Embryonic facial prominence (tissue), 1 donor: Measurements from ENCODE around the gene RHCE.
"Not testable (repeated sequence)": the region's sequence is repeated elsewhere in the genome, so short reads cannot be mapped to it uniquely, and the experiment has no call there.

Experiments used
- DNase-seq: peaks from one replicate; pipeline ENCODE4 v3.0.0-alpha.2; 2016; ENCODE audit errors: extremely low spot score

The RHCE gene

GRCh38 chr1:25420715-25421114 lies at the start of gene RHCE:
TSS of gene RHCE (minus strand) at chr1:25420825. CDS start at chr1:25420786, 39 bp downstream.
- not testable (repeated sequence) for DNase-seq

DNA sequence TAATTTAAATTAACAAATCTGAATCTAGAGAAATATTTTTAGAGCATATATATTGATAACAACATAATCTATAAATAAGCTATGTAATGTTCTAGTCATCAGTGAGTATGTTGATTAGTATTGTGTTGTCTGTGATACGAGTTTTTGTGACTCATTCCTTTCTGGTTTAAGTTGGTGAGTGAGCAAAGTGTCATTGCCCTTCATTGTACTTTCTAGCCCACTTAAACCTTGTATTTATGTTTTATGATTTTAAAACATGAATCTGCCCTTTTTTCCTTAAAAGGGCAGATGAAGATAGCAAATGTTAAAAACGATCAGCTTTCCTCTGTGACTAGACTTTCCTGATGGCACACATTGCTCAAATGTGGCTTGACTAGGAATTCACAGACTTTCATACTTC lies 48.6 kb upstream of the RHCE start:
- no peak for DNase-seq

- no peak for DNase-seq
Observed at GRCh38 chr1:25468033-25468432, 47.4 kb upstream of the RHCE start.

- no peak for DNase-seq
Observed at GRCh38 chr1:25467616-25468015, 47.0 kb upstream of the RHCE start.

DNA sequence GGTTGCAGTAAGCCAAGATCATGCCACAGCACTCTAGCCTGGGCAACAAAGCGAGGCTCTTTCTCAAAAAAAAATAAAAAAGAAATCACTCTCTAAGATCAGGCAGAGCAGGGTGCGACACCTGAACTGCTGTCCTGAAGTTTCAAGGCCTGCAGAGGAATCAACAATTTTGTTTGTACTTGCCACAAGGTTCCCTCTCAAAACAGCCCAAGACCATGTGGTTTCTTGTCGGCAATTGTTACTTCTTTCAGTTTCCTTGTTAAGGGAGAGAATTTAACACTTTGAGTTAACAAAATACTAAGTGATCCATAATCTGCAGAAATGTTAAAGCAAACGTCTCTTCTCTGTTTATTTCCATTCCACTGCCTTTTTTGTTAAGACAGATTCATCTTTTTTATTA lies 46.6 kb upstream of the RHCE start:
- no peak for DNase-seq

DNA sequence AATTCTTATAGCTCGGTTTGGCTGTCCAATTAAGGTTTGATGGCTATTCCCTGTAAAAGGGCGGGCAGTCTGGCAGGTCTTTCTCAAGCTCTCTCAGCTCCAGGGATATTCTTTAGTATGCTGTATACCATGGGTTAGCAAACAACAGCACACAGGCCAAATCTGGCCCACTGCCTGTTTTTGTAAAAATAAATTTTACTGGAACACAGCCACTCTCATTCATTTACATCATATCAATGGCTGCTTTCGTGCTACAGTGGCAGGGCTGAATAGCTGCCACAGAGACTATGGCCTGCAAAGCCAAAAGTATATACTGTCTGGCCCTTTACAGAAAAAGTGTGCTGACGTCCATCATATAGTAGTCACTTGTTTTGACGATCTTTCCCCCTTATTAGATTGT lies 42.1 kb upstream of the RHCE start:
- DNase-seq: no peak

DNA sequence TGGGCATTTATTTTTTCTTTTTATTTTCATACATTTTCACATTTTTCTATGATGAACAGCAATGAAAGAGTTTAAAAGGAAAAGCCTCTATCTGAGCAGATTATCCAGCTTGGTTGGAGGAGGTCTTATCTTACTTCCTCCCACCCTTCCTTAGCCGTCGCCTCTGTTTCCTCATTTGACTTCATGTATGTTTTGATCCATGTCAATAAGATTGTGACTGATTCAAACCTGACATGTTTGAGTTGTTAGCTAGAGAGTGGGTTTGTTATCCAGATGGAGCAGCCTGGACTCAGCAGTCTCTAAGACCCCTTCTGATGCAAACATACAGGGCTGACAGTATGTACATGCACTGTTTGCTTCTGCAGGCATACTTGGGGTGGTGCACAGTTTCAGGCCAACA lies 41.2 kb upstream of the RHCE start:
- no peak for DNase-seq

GRCh38 chr1:25460816-25461215 lies 40.2 kb upstream of the RHCE start:
- not testable (repeated sequence) for DNase-seq

DNA sequence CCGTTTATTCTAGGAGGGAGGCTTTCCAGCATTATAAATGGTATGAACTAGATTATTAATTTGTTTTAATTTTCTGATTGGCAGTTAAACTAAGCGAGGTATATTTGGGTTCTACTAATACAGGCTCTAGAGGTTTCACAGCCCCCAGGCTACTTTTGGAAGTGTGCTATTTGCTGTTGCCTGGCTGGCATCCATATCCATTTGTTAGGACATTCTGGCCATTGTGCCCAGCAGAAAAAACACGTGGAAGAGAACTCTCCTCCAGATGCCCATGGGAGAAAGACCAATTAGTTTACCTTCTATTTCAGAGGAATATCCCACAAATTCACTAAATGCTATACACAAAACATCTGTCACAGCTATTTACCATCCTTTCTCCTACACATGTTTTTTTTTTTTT lies 39.4 kb upstream of the RHCE start:
- no peak for DNase-seq

DNA sequence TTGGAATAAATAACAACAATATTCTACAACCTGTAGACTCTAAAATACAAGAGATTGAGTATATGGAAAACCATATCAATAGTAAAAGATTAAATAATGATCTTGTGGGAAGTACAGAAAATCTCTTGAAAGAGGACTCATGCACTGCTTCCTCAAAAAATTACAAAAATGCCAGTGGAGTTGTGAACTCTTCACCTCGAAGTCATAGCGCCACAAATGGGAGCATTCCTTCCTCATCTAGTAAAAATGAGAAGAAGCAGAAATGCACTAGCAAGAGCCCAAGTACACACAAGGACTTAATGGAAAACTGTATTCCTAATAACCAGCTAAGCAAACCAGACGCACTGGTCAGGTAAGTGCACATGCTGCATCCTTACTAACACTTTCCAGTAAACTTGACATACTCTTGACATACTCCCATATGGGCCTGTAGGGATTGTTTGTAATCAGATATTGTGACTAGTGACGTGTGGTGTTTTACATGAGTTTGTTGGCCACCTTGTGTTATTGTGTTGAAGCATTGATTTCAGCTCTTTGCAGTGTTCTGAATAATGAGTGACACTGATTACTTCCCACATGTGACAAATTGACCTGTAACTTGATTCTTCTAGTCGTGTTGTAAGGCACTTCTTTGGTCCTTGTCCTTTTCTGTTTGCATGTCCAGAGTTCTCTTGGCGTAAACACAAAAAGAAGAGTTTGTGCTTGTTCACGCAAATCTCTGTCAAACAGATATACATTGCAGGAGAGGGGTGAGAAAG lies 38.1 kb upstream of the RHCE start:
- DNase-seq: no peak

GRCh38 chr1:25456502-25456901 lies 35.9 kb upstream of the RHCE start:
- DNase-seq: no peak

DNA sequence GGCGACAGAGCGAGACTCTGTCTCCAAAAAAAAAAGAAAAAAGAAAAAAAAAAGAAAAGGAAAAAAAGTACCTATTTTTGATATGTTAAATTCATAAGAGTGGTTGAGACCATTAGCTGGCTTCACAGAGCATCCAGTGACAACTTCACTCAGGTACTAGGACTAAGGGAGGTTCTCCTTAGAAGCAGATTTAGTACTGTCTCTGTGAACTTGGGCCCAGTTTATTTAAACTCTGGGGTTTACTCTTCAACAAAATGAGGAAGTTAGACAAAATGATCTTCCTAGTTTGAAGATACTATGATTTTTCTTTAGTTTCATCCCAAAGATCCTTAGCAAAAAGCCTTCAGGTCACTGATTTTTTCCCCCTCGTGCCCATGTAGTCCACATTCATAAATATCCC lies 31.3 kb upstream of the RHCE start:
- no peak for DNase-seq

DNA sequence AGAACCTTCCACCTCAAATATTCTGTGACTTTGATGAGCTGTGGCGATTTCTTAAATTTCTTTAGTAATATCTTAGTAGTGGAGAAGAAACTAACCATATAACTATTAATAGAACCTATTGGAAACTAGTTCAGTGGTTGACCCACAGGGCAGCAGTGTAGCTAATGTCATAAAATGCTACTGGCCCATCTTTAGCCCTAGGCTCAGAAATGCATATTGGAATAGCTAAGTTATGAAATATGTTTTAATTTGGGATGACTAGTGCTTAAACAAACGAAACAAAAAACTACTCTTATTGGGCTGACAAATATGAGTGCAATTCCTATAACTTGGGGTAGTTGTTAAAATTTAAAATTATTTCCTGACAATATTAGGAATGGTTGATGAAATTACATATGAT lies 30.3 kb upstream of the RHCE start:
- DNase-seq: no peak

- no peak for DNase-seq
Observed at GRCh38 chr1:25447547-25447946, 26.9 kb upstream of the RHCE start.

DNA sequence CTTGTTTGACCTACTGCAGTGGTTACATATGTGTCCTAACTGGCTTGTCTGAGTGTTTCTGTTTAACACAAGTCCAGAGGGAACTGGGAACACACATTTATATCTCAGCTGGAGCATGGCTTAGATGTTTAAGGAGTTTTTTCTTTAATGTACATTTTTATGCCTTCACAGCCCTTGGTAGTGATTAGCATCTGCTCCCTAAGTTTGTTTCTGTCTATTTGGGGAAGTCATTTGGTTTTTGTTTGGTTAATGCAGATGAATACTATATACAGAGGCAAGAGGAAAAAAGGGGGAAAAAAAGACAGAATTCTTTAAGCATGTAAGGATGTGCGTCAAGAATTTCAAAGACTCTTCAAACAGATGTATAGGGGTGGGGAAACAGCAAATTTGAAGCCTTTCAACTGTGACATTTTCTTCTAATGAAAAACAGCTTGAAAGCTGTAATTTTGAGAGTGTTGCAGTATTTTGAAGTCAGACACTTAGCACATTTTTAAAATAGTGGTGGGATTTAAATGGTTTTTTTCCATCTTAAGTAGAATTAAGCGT lies 25.4 kb upstream of the RHCE start:
- no peak for DNase-seq

- DNase-seq: not testable (repeated sequence)
Observed at GRCh38 chr1:25444604-25445003, 24.0 kb upstream of the RHCE start.

DNA sequence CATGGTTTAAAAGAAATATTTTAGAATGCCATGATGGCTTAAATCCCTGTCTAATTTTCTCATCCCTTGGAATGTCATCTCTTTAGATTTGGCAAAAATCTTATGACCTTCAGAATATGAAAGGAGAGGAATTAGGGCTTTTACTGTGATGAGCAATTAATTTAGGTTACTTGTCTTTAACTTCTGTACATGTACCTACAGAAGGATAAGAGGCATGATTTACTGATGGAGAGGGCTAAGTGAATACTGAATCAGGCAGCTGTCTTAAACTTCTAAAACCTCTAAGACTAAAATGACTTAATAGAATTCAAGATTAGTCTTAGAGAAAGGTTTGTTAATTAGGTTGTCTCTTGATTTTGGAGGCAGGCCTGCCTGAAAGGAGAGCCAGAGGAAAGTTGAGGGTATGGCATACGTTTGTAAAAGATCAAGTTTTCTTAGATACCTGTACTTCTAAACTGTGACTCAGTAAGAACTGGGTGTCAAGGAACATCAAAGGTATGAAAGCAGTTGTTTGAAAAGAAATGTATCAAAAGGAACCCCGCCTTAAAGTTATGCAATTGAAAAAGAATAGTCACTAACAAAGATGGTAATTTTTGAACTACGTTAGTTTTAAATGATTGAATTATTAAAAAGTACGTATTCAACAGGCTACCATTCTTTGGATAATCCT lies 22.5 kb upstream of the RHCE start:
- DNase-seq: no peak

DNA sequence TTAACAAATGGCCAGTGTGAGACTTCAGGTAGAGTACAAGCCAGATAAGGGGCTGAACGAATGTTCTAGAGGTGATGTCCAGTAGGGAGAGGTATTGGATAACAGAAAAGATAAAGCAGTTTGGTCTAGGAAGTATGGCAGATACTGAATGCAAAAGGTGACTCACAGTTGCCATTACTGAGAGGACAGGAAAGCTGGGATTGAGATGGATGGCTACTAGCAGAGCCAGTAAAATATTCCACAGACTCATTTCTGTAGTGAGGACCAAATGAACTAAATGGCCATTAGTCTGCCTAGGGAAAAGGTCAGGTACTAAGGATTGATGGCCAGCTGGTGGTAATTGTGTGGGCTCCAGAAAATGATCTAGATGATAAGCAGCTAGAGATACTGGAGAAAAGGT lies 21.6 kb upstream of the RHCE start:
- DNase-seq: no peak

- no peak for DNase-seq
Observed at GRCh38 chr1:25439287-25439686, 18.7 kb upstream of the RHCE start.

DNA sequence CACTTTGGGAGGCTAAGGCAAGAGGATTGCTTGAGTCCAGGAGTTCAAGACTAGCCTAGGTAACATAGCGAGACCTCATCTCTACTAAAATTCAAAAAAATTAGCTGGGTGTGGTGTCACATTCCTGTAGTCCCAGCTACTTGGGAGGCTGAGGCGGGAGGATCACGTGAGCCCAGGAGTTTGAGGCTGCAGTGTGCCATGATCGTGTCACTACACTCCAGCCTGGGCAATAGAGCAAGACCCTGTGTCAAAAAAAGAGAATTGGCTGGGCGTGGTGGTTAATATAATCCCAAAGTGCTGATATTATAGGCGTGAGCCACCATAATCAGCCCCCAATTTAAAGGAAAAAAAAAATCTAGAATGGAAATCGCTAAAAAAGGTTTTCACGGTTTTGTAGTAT lies 17.0 kb upstream of the RHCE start:
- DNase-seq: no peak

GRCh38 chr1:25435397-25436108 lies 14.9 kb upstream of the RHCE start:
- no peak for DNase-seq

DNA sequence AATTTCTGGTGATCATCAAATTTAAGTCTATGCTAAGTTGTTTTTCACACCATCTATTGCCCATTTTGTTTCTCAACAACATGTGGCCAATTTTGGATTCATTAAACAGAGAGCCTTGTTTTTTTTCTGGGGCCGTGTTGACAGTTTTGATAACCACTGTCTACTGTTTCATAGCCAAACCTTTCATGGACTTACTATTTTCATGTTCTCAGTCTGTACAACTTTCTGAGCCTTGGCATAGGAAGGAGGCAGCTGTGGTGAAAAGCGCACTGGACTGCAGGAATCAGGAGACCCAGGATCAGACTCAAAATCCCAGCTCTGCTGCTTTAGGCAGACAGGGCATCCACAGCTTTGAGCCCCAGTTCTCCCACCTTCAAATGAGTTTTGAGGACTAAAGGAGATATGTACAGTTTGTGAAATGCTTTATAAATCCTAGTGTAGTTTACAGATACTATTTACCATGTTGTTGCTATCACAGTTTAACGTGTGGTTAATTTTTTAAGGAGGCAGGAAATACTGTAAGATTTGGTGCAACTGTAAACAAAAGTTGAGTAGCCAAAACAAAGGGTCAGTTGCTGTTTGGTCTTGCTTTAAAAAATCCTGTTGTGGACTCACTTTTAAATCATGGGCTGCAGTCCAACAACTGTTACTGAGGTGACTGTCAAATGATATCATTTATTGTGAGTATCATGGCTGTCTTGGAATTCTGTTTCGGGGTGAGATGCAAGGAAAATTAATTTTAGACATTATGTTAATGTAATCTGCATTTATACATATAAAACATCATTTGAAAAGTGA lies 13.0 kb upstream of the RHCE start:
- DNase-seq: no peak
